ENCODE data around the gene PTPN4.

- TF ChIP-seq, protein P1, sequence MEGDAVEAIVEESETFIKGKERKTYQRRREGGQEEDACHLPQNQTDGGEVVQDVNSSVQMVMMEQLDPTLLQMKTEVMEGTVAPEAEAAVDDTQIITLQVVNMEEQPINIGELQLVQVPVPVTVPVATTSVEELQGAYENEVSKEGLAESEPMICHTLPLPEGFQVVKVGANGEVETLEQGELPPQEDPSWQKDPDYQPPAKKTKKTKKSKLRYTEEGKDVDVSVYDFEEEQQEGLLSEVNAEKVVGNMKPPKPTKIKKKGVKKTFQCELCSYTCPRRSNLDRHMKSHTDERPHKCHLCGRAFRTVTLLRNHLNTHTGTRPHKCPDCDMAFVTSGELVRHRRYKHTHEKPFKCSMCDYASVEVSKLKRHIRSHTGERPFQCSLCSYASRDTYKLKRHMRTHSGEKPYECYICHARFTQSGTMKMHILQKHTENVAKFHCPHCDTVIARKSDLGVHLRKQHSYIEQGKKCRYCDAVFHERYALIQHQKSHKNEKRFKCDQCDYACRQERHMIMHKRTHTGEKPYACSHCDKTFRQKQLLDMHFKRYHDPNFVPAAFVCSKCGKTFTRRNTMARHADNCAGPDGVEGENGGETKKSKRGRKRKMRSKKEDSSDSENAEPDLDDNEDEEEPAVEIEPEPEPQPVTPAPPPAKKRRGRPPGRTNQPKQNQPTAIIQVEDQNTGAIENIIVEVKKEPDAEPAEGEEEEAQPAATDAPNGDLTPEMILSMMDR (IDR thresholded peaks at IDR 0.05; ENCODE audit: extremely low read depth in 1 of 2, insufficient read depth in 1 of 2, low read depth in 1 of 2, low read length in 2 of 2): no peak
- TF ChIP-seq EZH2 (IDR thresholded peaks at IDR 0.05; ENCODE audit: borderline replicate concordance, low read depth, low read length, severe bottlenecking) (no peak), POLR2AphosphoS5 (IDR thresholded peaks at IDR 0.05; ENCODE audit: insufficient read depth, low read depth, low read length) (no peak)
Measured at GRCh38 chr2:120018549-120018948, 258.8 kb downstream of the PTPN4 start.
